CD4-positive, alpha-beta T cell treated with Interleukin-4 for 4 hours (primary cell): ENCODE data around the gene MKX.

Experiments
- DNase-seq: peaks from one replicate; pipeline ENCODE4 v3.0.0-alpha.2; 2020

MKX gene

DNA sequence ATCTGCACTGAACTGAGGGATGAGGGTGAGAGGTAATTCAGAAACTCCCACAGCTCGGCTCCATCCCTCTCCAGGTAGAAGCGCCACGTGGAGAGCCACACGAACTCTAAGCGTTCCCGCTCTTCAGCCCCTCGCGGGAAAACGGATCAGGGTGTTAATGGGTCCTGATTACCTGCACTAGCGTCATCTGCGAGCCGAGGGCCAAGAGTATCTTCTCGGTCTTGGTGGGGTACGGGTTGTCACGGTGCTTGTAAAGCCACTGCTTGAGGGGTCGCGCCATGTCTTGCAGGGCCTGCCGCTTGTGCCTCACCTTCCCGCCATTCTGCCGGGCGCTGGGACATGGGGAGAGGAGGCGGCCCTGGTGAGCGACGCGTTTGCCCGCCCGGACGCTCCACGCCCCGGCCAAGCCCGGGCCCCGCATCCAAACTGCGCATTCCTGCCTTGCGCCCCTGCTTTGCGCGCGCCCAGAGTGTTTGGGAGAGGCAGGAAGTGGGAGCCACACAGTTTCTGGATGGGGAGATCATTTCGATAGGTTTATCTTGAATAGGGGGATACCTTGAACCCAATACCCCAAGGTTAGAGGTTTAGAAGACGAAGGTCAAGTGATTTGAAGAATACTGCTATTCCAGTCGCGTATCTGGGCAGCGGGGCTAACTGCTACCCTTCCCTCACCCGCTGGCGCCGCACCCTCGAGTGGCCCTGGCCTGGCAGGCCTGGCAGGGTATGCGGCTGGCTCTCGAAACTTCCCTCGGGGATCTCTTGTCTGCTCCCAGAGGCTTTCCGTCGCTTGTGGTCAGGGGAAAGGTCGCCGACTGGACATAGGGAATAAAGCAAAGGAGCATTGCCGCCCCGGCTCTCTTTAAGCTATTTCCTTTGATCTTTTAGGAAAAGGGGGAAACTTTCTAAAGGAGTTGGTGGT is 4.2 kb downstream of the MKX start:
- DNase-seq, result no peak

DNA sequence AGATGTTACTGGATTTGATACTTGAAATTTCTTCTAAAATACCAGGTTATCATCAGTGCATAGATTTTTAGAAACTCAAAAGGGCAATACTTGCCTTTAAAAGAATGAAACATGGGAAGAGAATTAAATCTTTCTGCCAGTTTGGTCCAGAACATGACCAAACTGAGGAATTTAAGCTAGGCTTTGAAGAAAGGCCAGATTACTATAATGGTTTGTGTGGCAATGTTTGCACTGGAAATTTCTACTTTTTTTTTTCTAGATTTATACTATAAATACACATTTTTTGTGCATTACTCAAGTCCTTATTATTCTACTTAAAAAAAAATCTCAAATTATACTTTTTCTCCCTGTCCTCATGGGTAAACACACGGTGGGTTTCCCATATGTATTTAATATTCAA is 9.2 kb downstream of the MKX start:
- no peak for DNase-seq

DNA sequence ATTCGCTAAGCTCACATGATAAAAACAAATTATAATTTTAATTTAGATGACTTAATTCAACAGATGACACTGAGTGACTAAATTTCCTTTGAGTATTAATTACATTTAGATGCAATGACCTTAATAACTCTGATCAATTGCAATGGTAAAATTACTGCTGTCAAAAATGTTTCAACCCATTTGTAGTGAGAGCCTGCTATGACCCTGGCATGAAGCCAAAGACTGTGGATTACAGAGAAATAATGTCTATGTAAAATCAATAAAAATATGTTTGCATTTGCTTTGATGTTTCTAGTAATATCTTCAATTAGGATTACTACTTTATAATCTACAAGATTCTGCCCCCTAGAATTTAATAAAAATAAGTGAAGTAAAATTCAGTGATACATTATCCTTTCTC is 15.6 kb downstream of the MKX start:
- DNase-seq, result no peak

DNA sequence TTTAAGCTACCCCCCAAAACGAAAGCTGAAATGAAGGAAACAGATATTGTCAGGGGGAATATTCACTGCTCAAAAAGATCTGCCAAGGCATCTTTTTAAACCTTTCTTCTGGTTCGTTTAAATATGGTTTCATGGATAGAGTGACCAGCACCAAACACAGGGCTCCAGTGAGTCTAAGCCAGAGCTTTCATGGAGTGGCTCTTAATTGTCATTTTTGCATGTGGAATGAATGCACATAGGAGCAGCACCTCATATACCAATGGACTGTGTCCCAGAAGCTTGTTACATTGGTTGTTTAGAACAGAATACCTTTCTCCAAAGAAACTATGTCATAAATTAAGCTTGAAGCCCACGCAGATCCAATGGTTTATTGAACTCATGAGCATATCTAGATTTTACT is 17.3 kb downstream of the MKX start:
- no peak for DNase-seq

DNA sequence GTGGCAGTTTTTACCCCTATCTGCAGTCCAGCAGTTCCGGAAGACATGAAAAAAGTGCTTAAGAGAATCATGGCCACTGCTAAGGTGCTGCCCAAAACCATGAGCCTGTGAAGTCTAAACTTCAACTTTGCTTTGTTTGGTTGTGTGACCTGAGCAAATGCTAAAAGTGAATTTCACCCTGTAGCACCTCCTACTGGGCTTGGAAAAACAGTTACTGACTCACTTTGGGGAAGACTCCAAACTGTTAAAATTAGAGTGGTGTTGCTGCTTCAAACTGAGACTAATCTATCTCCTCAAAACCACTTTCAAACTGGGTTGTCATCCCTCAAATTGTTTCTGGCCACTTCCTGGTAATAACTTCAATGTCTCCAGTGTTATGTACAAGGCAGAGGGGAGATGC is 21.3 kb downstream of the MKX start:
- no peak for DNase-seq

DNA sequence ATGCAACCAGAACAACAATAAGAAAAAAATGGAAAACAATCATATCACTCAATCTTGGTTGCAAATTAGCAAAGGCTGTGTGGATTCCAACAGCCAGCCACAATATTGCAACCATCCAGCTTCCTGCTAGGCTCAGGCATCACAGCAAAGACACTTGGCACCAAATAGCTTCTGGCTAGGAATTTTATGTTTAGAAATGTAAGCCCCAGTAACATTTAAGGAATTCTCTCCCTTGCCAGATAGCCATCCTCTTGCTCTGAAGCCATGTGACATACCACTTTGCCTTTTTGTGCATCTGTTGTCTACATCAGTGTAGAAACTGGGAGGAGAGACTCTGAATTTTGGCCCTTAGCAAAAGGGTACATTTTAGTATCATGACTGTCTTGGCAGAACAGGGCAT is 22.2 kb downstream of the MKX start:
- DNase-seq, result no peak

DNA sequence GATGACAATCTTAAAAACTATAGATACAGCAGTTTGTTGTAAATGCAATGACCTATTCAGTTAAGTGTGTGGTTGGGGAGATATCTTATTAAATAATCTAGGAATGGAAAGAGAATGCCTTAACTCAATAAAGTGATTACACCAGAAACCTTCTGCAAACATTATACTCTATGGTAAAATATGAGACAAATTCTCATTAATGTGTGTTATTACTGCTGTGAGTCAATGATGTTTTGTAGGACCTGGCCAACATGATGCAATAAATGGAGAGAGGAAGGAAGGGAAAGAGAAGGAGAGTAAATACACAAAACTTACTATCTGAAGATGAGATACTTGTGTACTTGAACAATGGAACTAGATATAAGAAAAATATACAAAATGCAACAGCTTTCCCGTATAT is 25.1 kb downstream of the MKX start:
- no peak for DNase-seq

DNA sequence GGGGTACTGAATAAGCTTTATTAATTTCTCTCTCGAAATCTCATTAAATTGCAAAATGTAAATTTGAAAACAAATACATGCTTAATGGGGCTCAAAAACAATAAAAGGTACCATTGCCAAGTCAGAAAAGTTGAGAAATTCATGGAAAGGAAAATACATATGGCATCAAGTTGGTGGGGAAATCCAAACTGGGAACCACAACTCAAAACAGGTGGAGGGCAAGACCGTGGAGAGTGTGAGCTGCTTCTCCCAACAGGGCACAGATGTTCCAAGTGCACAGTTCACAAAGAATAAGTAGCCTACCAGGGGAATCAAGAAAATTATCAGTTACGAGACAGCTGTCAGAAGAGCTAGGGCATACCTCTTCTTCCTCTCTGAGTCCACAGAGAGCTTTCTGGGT is 26.6 kb downstream of the MKX start:
- no peak for DNase-seq

DNA sequence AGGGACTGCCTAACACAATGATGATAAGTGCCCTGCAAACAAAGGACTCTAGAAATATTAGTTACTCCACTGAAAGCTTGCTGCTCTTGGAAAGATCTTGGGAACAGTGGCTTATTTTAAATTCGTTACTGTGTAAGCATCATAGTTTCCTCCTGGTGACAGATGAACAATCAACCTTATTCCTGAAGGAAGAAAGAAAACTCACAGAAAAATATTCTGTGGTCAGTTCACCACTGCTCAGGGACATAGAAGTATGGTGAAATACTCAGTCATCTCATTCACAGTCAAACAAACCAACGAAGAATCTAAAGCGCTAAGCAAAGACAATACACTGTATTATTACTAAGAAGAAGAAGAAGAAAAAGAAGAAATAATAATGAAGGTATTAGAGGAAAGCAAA is 27.8 kb downstream of the MKX start:
- DNase-seq, result no peak

DNA sequence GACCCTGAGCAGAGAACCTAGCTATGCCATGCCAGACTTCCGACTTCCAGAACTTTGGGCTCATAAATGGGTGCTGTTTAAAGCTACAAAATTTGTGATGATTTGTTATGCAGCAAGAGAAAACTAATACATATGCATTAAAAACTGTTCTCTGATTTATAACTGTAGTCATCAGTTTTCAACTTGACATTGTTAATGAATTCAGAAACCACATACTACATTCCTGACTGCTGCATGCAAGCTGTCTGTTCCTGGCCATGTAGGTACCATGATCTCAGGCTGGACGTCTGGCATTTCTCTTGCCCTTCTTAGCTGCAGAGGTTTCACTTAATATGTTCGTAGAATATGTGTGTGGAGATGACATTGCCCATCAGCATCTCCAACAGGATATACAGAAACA is 28.4 kb downstream of the MKX start:
- no peak for DNase-seq

DNA sequence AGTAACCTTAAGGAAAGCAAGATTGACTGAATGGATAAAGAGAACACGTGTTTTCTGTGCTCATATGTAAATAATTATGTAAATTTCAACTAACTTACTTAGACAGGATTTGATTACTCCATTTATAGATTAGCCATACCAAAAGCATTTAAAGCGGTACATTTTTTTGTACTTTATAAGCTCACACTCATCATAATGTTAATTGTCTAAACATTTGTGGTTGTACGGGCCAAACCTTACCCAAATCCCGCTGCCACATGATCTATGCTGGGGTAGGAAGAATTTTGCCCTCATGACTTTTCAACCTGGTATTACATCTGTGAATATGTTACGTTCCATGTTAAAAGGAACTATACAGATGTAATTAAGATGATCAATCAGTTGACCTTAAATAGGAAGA is 29.1 kb downstream of the MKX start:
- no peak for DNase-seq

DNA sequence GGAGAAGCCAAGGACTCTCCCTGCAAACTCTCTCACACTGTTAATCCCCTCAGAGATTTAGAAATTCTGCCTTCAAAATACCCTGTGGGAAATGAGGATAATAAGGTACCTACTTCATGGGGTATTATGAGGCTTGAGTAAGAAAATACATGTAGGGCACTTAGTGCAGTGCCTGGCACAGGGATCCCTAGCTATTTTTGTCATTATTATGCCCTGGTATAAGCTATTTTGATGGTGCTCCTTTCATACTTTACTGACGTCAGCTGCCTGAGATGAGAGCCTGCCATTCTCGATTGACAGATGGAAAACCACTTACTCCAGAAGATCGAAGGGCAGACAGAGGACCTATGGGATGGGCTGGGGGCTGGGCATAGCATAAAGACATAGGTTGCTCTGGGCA is 30.1 kb downstream of the MKX start:
- DNase-seq, result no peak

DNA sequence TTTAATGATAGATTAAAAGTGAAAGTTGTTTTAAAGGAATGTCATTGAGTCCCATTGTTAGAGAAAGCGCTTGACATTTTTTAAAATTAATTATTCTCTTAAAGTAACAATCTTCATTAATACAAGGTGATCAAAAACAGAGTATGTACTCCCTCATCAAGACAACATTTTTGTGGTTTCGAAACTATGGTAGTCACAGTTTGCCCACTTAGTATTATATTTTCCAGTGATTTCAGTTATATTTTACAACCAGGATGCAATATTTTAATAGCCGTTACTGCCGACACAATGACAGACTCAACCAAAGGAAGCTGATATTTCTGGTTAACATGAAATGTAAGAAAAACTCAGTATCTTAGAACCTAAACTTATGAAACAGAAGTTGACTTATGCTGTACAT is 31.3 kb downstream of the MKX start:
- DNase-seq, result no peak

DNA sequence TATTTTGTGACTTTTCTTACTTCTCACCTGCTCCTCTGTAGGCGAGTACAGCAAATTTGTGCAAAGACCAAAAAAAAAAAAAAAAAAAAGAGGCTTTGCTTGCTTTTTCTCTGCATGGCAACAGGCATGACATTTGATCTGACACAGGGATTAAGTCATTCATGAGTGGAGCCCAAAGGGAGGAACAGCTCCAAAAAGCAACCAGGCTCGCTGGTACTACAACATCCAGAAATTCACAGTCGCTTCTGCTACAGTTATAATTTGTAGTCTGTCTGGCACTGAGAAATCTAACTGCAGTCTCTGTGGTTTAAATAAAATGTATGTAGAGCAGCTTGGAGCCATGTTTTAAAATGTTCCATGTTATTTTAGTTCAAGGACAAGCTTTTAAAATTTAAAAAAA is 31.7 kb downstream of the MKX start:
- no peak for DNase-seq

DNA sequence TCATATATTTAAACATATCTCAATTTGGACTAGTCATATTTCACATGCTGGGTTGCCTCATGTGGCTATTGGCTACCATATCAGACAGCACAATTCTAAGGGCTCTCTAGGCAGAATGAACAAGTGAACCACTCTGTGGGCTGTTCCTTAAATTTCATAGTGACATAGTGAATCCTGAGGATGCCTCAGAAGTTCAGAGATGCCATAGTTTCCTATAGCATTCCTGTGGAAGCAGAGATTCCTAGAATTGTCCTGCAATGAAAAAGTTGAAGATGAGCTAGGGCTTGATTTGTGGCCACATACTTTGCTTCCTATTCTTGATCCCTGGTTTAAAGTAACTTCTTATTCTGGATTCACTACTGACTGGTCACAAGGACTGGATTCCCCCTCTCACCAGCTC is 35.6 kb downstream of the MKX start:
- DNase-seq, result no peak

DNA sequence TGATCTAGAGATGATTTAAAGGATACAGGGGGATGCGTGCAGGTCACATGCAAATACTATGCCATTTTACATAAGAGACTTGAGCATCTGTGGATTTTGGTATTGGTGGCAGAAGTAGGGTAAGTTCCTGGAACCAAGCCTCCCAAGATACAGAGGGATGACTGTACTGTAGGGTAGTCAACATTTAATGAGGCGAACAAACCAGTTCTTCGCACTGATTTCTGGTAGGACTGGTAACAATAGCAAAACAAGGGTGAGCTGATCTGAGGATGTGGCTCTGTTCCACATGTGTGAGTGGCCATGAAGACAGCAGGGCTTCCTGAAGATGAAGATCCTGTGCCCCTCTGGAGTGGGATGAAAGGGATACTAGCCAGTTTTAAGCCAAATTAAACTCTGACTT is 36.3 kb downstream of the MKX start:
- no peak for DNase-seq

DNA sequence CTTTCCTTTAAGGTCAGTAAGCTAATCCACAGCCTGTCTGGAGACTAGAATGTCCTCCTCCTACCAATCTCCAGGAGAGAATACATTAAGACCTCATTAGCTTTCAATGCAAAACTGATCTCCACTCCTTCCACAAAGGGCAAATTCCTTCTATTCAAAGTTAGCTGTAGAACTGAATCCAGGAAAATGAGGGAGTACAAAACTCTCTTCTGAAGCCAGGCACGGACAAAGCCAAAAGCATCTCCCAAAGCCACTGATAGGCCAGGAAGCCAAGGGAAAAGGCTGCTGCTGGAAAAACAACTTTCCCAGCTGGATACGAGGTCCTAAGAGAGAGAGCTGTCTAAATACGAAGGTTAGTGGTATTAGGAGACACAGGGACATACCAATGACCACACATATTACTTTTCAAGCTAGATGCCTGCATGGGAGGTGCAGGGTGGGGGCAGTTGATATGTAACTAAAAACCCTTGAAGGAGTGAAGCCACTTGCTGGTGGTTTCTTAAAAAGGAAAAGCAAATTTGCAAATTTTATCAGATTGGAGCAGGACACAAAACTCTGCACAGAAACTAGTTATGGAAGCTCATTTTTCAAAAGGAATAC is 43.6 kb downstream of the MKX start:
- no peak for DNase-seq

DNA sequence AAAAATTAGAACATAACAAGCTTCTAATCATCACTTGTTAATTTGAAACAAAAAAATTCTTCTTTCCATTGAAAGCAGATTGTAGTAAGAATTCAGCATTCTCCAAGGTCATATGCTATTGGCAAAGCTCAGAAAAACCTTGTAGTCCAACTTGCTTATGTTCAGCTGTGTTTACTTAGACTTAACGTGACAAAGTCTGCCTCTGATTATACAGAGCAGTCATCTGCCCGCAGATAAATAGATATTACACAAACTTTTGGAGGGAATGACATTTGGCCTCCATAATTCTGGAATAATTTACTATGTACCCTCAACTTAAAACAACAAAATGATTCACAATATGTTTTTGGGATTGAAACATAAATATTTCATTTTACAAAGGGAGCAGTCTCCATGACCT is 45.8 kb downstream of the MKX start:
- DNase-seq, result no peak

DNA sequence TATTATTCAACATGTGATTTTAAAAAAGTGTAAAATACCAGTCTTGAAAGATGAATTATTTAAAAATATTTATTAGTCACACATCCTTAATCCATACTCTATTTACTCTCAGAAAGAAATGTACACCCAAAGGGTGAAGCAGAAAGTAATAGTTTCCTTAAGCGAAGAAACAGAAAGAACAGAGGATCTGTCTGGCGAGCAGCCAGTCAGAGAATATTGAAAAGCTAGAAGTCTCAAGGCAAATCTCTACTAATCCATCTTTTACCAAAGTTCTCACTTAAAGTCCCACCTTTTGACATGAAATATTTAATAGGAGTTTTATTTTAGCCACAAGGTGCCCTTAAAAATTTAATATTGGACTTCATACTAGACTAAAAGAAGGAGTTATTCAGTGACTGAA is 46.7 kb downstream of the MKX start:
- DNase-seq, result no peak

DNA sequence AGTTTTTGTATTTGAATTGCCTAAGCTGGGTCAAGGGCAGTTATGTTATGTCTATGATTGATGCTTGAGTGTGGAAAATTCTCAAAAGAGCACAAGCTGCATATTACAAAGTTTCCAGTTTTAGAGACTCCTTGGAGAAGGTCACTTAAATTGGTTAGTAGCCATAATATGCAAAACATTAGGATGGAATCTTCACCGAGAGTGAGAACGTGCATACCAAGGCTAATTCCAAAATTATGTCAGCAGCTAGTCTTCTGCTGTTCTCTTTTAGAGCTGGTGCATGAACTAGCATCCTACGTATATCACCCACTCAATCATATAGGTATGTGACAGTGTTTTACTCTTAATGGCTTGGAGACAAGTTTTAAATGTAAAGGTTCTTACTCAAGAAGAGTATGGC is 49.2 kb downstream of the MKX start:
- DNase-seq, result no peak

DNA sequence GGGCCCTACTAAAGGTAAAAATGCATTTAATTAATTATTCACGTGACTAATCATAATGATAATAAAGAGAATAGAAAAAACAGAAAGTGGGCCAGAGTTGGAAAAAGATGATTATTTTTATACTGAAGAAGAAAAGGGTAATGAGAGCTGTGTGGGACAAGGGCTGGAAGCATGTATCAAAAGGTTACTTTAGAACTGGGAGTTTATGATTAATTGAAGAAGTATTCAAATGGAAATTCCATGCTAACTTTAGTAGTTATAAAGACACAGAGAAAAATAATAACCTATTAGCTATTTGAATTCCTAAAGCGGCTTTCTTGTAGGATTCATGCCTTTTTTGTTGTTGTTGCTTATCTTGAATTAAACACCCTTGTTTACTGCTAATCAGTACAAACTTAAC is 49.9 kb downstream of the MKX start:
- no peak for DNase-seq

DNA sequence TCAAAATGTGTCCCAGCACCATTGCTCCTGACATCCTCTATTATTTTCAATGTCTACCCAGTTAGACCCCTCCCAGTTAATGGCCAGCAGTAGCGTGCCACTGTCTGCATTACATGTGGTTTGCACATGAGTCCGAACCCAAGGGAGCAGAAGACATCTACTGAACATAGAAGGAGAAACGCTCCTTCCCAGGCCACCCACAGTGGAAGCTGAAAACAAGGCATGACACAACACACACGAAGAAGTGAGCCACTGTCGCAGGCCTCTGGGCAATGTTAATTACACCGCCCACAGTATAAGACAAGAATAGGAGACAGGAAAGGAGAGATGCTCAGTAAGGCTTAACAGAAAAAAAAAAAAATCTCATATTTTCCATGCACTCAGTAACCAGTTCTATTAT is 50.5 kb downstream of the MKX start:
- no peak for DNase-seq

DNA sequence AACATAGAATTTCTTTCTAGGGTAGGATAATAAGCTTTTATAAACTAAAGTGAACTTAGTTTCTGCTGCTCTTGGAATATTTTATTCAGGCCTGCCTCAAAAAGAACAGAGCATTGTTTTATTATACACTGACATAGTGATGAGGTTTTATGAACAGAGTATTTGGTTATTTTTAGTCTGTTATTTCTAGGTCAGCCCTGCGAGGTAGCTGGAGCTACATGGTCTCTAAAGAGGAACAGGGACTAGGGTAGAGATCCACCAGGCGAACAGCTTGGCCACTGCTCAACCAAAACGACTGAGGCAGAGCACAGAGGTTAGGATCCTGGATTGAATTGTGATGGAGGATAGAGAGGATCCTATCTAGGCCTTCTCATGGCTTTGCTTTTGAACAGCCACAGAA is 53.0 kb downstream of the MKX start:
- no peak for DNase-seq

DNA sequence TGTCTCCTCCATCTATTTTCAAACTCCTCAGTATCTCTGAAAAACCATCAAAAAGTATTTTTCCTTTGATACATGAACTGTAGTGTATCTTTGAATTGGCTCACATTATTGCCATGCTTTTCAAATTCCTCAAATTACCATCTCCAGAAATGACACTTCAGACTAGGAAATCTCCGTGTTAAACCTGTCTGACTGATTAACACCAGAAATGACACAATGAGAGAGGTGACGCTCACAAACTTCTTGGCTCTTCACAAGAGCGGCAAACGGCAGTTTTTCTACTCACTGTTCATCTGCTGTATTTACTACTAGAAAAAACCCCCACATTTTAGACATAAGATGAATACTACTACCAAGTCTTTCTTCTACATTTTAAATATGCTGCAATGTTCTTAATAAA is 56.6 kb downstream of the MKX start:
- DNase-seq, result no peak

DNA sequence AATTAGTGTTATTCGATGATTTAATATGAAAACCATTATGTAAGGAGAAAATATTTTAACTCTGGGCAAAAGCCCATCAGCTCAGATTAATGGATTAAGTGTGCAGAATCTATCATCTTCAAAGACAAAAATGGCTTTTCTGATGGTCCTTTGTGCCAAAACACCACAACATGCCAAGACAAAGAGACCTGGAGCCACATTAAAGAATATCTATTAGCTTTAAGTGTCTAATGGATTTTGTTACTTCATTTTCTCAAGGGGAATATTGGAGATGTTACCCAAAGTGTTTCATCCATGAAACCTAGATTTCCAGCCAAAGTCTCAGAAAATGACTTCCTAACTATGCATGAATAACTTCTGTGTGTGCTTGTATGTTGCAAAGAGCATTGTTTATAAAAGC is 57.3 kb downstream of the MKX start:
- DNase-seq, result no peak
